HG03460 (cell line): Measurements from ENCODE around the gene STRADA.
"Not testable (repeated sequence)": the region's sequence is repeated elsewhere in the genome, so short reads cannot be mapped to it uniquely, and the experiment has no call there.

Experiments used
- ATAC-seq: cut with Tn5 transposase; IDR thresholded peaks from one replicate; pipeline ENCODE4 v1.9.1; 2021; ENCODE audit not compliant: unreplicated experiment

STRADA gene

GRCh38 chr17:63758428-63758827 is 16.8 kb upstream of the STRADA start:
- no peak for ATAC-seq

- ATAC-seq, result no peak
These were observed 12.4 kb upstream of the STRADA start for GRCh38 chr17:63754046-63754445.

GRCh38 chr17:63753215-63753614 is 11.6 kb upstream of the STRADA start:
- ATAC-seq, result no peak

- no peak for ATAC-seq
These were observed 11.1 kb upstream of the STRADA start for GRCh38 chr17:63752707-63753106.

- no peak for ATAC-seq
These were observed 10.2 kb upstream of the STRADA start for GRCh38 chr17:63751806-63752205.

GRCh38 chr17:63741143-63741407 is 524 bp downstream of the STRADA start:
- peak; percentile 19 for ATAC-seq

GRCh38 chr17:63740464-63741142 is 996 bp downstream of the STRADA start:
- no peak for ATAC-seq

- no peak for ATAC-seq
These were observed 5.9 kb downstream of the STRADA start for GRCh38 chr17:63735691-63736090.

GRCh38 chr17:63722403-63722802 is 19.2 kb downstream of the STRADA start:
- ATAC-seq, result no peak

- not testable (repeated sequence) for ATAC-seq
These were observed 21.4 kb downstream of the STRADA start for GRCh38 chr17:63720194-63720593.

- no peak for ATAC-seq
These were observed 22.6 kb downstream of the STRADA start for GRCh38 chr17:63718988-63719387.

- no peak for ATAC-seq
These were observed 25.2 kb downstream of the STRADA start for GRCh38 chr17:63716426-63716825.

- no peak for ATAC-seq
These were observed 26.9 kb downstream of the STRADA start for GRCh38 chr17:63714550-63715277.

- no peak for ATAC-seq
These were observed 32.5 kb downstream of the STRADA start for GRCh38 chr17:63709110-63709509.

- no peak for ATAC-seq
These were observed 34.4 kb downstream of the STRADA start for GRCh38 chr17:63707151-63707550.

GRCh38 chr17:63706336-63707082 is 35.1 kb downstream of the STRADA start:
- ATAC-seq, result no peak

- ATAC-seq, result no peak
These were observed 35.9 kb downstream of the STRADA start for GRCh38 chr17:63705657-63706056.

- no peak for ATAC-seq
These were observed 36.8 kb downstream of the STRADA start for GRCh38 chr17:63704836-63705235.

GRCh38 chr17:63704259-63704576 is 37.4 kb downstream of the STRADA start:
- no peak for ATAC-seq

- ATAC-seq, result no peak
These were observed 37.9 kb downstream of the STRADA start for GRCh38 chr17:63703556-63704258.

- no peak for ATAC-seq
These were observed 38.6 kb downstream of the STRADA start for GRCh38 chr17:63703029-63703428.

- ATAC-seq, result no peak
These were observed 38.9 kb downstream of the STRADA start for GRCh38 chr17:63702721-63703015.
